Measurements from ENCODE around the gene KIAA1549. TPM values are rescaled to one million over a fixed set of nuclear protein-coding genes. Genes with fewer than 3 reads are reported as not detected.

The KIAA1549 gene
- total and polyA plus RNA-seq, 9 of the 15 experiments (the other 6 are each of a cell fraction or from before 2014, with no cell fraction given), result 0.01 to 0.29 (median 0.07) TPM

DNA sequence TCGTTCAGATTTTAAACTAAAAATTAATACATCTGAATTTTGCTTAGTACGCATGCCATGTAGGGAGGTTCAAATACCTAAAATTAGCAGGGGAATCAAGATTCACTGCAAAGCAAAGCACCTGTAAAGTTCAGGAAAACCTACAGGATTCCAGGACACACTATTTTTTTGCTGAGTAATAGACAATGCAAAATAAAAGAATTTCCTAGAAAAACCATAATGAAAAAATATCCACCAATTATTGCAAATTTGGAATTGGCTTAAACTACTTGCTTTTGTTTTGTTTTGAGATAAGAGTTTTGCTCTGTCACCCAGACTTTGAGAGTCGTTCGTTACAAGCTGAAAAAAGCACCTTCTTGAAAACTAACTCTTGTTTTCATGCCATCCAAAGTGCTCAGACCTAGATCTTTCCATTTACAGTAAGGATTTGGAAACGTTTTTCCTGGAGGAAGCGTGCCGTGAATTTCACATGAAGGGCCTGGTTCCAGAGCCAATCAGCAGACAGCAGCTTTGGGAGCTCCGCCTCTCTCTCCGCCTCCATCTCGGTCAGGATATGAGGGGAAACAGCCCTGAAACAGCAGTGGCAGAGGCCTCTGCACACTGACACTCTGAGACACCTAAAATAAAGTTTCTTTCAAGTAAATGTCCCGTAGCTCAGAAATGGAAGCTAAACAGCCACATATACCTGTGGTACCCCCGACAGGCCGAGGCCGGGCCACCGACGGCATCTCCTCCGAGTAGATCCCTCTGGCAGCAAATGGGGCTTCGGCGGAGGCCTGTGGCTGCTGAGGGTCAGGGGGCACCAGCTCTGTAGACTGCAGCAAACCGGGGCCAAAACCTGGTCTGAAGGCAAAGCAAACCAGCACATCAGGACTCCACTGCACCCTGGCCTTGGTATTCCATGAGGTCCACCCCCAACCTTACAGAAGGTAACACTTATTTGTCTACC lies 137.3 kb downstream of the KIAA1549 start:
- Histone ChIP-seq H3K27ac (ENCODE audit: extremely low read depth, low read depth, low read length) (no peak overlapping the region), H2AFZ (ENCODE audit: low read depth, low read length) (peak overlapping the region; percentile 91), H3K9me1 (ENCODE audit: control insufficient read depth, insufficient read depth, low read length) (no peaks in the 10 kb centered on the region), H4K20me1 (replicated peaks; ENCODE audit: control insufficient read depth, insufficient read depth, low read length) (no peaks in the 10 kb centered on the region), H3K9me3 (replicated peaks; ENCODE audit: control insufficient read depth, insufficient read depth, low read depth, low read length) (no peaks in the 10 kb centered on the region), H3K27me3 (ENCODE audit: control insufficient read depth in 2 of 2, insufficient read depth in 2 of 2, low read length in 2 of 2) (peaks cover 14 to 23% of the 10 kb centered on the region in 2 experiments), H3K4me1 (replicated peaks in 1 of 2; ENCODE audit: control insufficient read depth in 2 of 2, insufficient read depth in 2 of 2, low read length in 2 of 2) (peaks cover 4 to 7% of the 10 kb centered on the region in 2 experiments; a peak in 4 of 5 replicates), H3K79me2 (ENCODE audit: control insufficient read depth, insufficient read depth, low read length) (no peaks in the 10 kb centered on the region), H3K4me3 (no peak overlapping the region), H3K36me3 (ENCODE audit: control insufficient read depth, insufficient read depth, low read length) (no peaks in the 10 kb centered on the region), H3K9ac (ENCODE audit: insufficient read depth in 1 of 2, low read depth in 2 of 2, low read length in 2 of 2) (peak overlapping the region in 1 of 2 experiments; percentile 30; a peak in 1 of 4 replicates), H3K4me2 (ENCODE audit: insufficient read depth, low read length) (peak overlapping the region; percentile 66)
- WGBS (ENCODE audit: insufficient coverage, low coverage, missing lambda C conversion rate), result 37% methylated on average over 20 of the region's 20 CpGs
- FAIRE-seq (peak; percentile 74), ATAC-seq (peak; percentile 90), DNase-seq (ENCODE audit: extremely low read depth in 1 of 4, low spot score in 3 of 4) (peak; percentile 53 to 65 (median 60))
- no TSS peak for BruUV-seq (replicated peaks)
- in situ Hi-C loops (cut with MboI), result no loop called here
- ChIA-PET CTCF (ENCODE audit: low intra/inter-chr PET ratio) (no interaction called here), POLR2A (interaction anchor here (0.7 to 1.4 kb wide), 2 partner anchors 17 to 518 kb away, joined by 3 read pairs; no protein-coding TSS in a partner anchor)
- intact Hi-C loops (cut with micrococcal nuclease), result no loop called here
- TF ChIP-seq RB1 (IDR thresholded peaks at IDR 0.05; ENCODE audit: low read depth), result no peak
- TF ChIP-seq ZNF77 (CRISPR knock-in tag; IDR thresholded peaks at IDR 0.05), result no peak
- TF ChIP-seq, protein P1, sequence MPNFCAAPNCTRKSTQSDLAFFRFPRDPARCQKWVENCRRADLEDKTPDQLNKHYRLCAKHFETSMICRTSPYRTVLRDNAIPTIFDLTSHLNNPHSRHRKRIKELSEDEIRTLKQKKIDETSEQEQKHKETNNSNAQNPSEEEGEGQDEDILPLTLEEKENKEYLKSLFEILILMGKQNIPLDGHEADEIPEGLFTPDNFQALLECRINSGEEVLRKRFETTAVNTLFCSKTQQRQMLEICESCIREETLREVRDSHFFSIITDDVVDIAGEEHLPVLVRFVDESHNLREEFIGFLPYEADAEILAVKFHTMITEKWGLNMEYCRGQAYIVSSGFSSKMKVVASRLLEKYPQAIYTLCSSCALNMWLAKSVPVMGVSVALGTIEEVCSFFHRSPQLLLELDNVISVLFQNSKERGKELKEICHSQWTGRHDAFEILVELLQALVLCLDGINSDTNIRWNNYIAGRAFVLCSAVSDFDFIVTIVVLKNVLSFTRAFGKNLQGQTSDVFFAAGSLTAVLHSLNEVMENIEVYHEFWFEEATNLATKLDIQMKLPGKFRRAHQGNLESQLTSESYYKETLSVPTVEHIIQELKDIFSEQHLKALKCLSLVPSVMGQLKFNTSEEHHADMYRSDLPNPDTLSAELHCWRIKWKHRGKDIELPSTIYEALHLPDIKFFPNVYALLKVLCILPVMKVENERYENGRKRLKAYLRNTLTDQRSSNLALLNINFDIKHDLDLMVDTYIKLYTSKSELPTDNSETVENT (CRISPR knock-in tag; IDR thresholded peaks at IDR 0.05), result no peak
- TF ChIP-seq DPF2 (IDR thresholded peaks at IDR 0.05), result peak; percentile 63; the same call in 1 of the 2 replicates
- TF ChIP-seq, protein P2, sequence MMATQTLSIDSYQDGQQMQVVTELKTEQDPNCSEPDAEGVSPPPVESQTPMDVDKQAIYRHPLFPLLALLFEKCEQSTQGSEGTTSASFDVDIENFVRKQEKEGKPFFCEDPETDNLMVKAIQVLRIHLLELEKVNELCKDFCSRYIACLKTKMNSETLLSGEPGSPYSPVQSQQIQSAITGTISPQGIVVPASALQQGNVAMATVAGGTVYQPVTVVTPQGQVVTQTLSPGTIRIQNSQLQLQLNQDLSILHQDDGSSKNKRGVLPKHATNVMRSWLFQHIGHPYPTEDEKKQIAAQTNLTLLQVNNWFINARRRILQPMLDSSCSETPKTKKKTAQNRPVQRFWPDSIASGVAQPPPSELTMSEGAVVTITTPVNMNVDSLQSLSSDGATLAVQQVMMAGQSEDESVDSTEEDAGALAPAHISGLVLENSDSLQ (IDR thresholded peaks at IDR 0.05), result peak; percentile 62
- TF ChIP-seq, protein P3, sequence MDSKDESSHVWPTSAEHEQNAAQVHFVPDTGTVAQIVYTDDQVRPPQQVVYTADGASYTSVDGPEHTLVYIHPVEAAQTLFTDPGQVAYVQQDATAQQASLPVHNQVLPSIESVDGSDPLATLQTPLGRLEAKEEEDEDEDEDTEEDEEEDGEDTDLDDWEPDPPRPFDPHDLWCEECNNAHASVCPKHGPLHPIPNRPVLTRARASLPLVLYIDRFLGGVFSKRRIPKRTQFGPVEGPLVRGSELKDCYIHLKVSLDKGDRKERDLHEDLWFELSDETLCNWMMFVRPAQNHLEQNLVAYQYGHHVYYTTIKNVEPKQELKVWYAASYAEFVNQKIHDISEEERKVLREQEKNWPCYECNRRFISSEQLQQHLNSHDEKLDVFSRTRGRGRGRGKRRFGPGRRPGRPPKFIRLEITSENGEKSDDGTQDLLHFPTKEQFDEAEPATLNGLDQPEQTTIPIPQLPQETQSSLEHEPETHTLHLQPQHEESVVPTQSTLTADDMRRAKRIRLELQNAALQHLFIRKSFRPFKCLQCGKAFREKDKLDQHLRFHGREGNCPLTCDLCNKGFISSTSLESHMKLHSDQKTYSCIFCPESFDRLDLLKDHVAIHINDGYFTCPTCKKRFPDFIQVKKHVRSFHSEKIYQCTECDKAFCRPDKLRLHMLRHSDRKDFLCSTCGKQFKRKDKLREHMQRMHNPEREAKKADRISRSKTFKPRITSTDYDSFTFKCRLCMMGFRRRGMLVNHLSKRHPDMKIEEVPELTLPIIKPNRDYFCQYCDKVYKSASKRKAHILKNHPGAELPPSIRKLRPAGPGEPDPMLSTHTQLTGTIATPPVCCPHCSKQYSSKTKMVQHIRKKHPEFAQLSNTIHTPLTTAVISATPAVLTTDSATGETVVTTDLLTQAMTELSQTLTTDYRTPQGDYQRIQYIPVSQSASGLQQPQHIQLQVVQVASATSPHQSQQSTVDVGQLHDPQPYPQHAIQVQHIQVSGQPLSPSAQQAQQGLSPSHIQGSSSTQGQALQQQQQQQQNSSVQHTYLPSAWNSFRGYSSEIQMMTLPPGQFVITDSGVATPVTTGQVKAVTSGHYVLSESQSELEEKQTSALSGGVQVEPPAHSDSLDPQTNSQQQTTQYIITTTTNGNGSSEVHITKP (IDR thresholded peaks at IDR 0.05; ENCODE audit: partially characterized antibody), result peak; percentile 63
- peak; percentile 42; the same call in 1 of the 2 replicates for TF ChIP-seq C11orf30 (IDR thresholded peaks at IDR 0.05; ENCODE audit: low read depth)
- TF ChIP-seq, protein P4, sequence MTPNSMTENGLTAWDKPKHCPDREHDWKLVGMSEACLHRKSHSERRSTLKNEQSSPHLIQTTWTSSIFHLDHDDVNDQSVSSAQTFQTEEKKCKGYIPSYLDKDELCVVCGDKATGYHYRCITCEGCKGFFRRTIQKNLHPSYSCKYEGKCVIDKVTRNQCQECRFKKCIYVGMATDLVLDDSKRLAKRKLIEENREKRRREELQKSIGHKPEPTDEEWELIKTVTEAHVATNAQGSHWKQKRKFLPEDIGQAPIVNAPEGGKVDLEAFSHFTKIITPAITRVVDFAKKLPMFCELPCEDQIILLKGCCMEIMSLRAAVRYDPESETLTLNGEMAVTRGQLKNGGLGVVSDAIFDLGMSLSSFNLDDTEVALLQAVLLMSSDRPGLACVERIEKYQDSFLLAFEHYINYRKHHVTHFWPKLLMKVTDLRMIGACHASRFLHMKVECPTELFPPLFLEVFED (CRISPR knock-in tag; conservative IDR thresholded peaks at IDR 0.05), result no peak
- TF ChIP-seq NFE2 (IDR thresholded peaks at IDR 0.05; ENCODE audit: low read depth), result peak; percentile 55
- peak; percentile 47; the same call in 1 of the 2 replicates for TF ChIP-seq MAFF (IDR thresholded peaks at IDR 0.05; ENCODE audit: low read length)
- TF ChIP-seq SMARCA4 (IDR thresholded peaks at IDR 0.05), result 0 out of 2 replicates have a peak, but pooled peaks have one; percentile 19
- no peak for TF ChIP-seq ZNF695 (CRISPR knock-in tag; IDR thresholded peaks at IDR 0.05)
- peak; percentile 52 for TF ChIP-seq MAFG (tag; conservative IDR thresholded peaks at IDR 0.05)
- peak; percentile 69 for TF ChIP-seq ZNF316 (IDR thresholded peaks at IDR 0.05)
